Measurements from ENCODE around the gene SLC17A5.
"Not testable (repeated sequence)": the region's sequence is repeated elsewhere in the genome, so short reads cannot be mapped to it uniquely, and the experiment has no call there.

Gene SLC17A5

GRCh38 chr6:73695619-73696421 lies 42.0 kb upstream of the SLC17A5 start, which contains the start of gene CD109:
Gene CD109, plus strand, starts transcription at chr6:73696203. Its CDS starts 13 bp downstream, at chr6:73696216.
- peak within 1 kb of the TSS; percentile 60 for H3K4me3 ChIP-seq (ENCODE audit: low read length)
- TF ChIP-seq, protein P1, sequence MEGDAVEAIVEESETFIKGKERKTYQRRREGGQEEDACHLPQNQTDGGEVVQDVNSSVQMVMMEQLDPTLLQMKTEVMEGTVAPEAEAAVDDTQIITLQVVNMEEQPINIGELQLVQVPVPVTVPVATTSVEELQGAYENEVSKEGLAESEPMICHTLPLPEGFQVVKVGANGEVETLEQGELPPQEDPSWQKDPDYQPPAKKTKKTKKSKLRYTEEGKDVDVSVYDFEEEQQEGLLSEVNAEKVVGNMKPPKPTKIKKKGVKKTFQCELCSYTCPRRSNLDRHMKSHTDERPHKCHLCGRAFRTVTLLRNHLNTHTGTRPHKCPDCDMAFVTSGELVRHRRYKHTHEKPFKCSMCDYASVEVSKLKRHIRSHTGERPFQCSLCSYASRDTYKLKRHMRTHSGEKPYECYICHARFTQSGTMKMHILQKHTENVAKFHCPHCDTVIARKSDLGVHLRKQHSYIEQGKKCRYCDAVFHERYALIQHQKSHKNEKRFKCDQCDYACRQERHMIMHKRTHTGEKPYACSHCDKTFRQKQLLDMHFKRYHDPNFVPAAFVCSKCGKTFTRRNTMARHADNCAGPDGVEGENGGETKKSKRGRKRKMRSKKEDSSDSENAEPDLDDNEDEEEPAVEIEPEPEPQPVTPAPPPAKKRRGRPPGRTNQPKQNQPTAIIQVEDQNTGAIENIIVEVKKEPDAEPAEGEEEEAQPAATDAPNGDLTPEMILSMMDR (IDR thresholded peaks at IDR 0.05; ENCODE audit: insufficient read depth, low read depth, low read length, missing control alignments) = no peak
- peak; percentile 90 for DNase-seq (ENCODE audit: low read depth)

DNA sequence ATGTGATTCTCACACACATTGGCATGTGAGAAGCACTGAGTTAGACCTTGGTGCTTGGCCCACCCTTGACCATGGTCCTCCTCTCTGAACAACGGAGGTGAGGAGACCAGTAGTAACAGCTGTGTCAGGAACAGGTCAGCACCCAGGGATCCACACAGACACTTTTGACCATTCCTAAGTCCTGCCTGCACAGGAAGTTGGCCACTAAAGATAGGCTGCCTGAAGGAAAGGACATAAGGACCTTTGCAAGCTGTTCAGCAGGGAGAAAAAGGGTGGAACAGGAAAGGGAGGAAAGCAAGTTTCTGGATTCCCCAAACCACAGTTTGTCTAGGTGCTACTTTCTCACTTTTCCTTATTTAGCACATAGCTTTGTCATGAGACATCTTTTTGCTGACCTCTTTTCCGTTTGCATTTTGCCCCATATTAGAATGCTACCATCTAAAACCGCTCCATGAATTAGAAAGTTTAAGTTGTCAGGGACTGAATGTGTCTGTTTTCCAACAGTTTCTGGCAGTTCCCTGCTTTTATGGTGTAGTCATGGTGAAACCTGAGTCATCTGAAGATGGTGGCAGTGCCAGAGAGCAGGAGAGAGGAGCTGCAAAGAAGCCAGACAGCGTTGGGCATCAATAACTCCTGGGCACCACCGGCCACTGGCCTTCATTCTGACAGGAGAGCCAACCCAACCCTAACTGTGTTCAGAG lies 41.1 kb upstream of the SLC17A5 start:
- TF ChIP-seq, protein P1 (IDR thresholded peaks at IDR 0.05; ENCODE audit: insufficient read depth, low read depth, low read length, missing control alignments) = no peak
- DNase-seq (ENCODE audit: low read depth) = peak; percentile 64
- peak overlapping the region; percentile 60 for H3K4me3 ChIP-seq (ENCODE audit: low read length)

- TF ChIP-seq, protein P1 (IDR thresholded peaks at IDR 0.05; ENCODE audit: insufficient read depth, low read depth, low read length, missing control alignments) = no peak
- H3K4me3 ChIP-seq (ENCODE audit: low read length) = no peak overlapping the region
- DNase-seq (ENCODE audit: low read depth) = no peak
These were observed 37.7 kb upstream of the SLC17A5 start for GRCh38 chr6:73691512-73691911.

DNA sequence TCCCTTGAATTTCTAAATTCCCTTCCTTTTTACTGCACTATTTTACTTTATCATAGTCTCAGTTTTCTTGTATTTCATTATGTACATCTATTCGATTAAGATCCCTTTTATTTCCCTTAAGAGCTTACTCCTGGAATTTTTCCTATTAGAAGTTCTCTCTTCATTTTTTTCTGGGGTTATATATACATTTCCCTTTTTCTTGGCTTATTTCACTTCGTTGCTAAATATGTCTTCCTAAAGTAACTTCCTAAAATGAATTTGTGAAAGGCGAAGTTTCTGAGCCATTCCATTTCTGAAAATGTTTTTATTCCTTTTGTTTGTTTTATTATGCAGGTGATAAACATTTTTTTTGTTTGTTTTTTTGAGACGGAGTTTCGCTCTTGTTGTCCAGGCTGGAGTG lies 36.3 kb upstream of the SLC17A5 start:
- DNase-seq (ENCODE audit: low read depth) = no peak
- TF ChIP-seq, protein P1 (IDR thresholded peaks at IDR 0.05; ENCODE audit: insufficient read depth, low read depth, low read length, missing control alignments) = no peak
- no peak overlapping the region for H3K4me3 ChIP-seq (ENCODE audit: low read length)

DNA sequence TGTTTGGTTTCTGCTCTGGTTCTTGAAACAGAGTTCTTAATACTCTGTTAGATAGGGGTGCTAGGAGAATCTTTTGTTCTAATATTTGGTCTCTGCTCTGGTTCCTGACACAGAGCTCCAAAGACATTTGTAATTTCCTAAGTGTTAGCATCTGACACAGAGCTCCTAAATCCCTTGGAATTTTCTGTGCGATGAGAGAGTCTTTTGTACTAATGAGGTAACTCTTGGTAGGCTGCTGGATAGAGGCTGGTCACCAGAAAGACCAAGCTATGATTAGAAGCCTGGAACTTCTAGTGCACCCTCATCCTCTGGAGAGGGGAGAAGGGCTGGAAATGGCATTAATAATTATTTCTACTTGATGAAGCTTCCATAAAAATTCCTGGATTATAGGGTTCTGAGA lies 34.6 kb upstream of the SLC17A5 start:
- TF ChIP-seq, protein P1 (IDR thresholded peaks at IDR 0.05; ENCODE audit: insufficient read depth, low read depth, low read length, missing control alignments) = no peak
- no peak for DNase-seq (ENCODE audit: low read depth)
- H3K4me3 ChIP-seq (ENCODE audit: low read length) = no peak overlapping the region

GRCh38 chr6:73683574-73683973 lies 29.8 kb upstream of the SLC17A5 start:
- not testable (repeated sequence) for H3K4me3 ChIP-seq (ENCODE audit: low read length); DNase-seq (ENCODE audit: low read depth)

GRCh38 chr6:73680289-73680918 lies 26.6 kb upstream of the SLC17A5 start:
- DNase-seq (ENCODE audit: low read depth) = no peak
- TF ChIP-seq, protein P1 (IDR thresholded peaks at IDR 0.05; ENCODE audit: insufficient read depth, low read depth, low read length, missing control alignments) = no peak
- H3K4me3 ChIP-seq (ENCODE audit: low read length) = no peak overlapping the region

GRCh38 chr6:73679846-73680245 lies 26.1 kb upstream of the SLC17A5 start:
- not testable (repeated sequence) for H3K4me3 ChIP-seq (ENCODE audit: low read length); DNase-seq (ENCODE audit: low read depth)
